ENCODE measurements around the gene TMEM208. TPM values are rescaled to one million over a fixed set of nuclear protein-coding genes. Genes with fewer than 3 reads are reported as not detected.

Gene TMEM208
- total and polyA plus RNA-seq, 2 of the 13 experiments (the other 11 are each of a cell fraction or from before 2014, with no cell fraction given) = 58.8 to 72.9 TPM

DNA sequence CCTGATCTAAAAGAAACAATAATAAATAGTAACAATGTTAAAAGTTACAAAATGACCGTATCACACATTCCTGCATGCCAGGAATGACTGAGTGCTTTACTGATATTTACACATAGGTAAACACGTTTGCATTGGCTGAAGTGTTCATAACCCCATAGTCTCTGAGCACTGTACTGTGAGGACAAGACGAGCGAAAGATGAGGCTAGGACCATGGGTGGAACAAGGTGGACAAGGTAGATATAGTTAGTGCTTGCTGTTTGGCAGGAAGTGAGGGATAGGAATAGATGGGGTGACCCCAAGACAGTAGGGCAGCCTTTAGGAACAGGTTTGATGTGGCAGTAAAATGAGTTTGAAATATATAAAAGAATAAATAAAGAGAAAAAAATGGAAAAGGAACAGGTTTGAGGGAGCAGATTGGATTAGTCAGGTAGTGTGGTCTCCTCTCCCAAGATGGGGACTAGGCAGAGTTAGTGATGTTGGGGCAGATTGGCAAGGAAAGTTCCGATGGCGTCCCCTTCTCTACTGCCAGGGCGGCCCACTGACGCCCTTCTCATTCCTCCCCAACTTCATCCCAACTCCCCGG, 35.4 kb upstream of the TMEM208 start:
- peak overlapping the region; percentile 97 for H3K4me2 ChIP-seq (ENCODE audit: low read depth, low read length)
- H3K27me3 ChIP-seq (ENCODE audit: control insufficient read depth in 1 of 2, insufficient read depth in 2 of 2, low read length in 2 of 2) = peaks cover 7 to 16% of the 10 kb centered on the region in 2 experiments; a peak in 2 of 5 replicates
- peak overlapping the region; percentile 3; the same call in 1 of the 2 replicates for H3K9ac ChIP-seq (ENCODE audit: insufficient read depth, low read depth, low read length)
- H3K79me2 ChIP-seq (ENCODE audit: insufficient read depth, low read length) = peaks cover 21% of the 10 kb centered on the region
- in situ Hi-C loops (cut with HindIII; ENCODE audit: extremely low pct_ligation_motif_present, low pct_unique_long_range_greater_than_20kb) = no loop called here
- H3K4me3 ChIP-seq (replicated peaks in 1 of 3; ENCODE audit: insufficient read depth in 1 of 3, low read depth in 2 of 3, low read length in 3 of 3) = peak overlapping the region; percentile 84 to 99 (median 97)
- H3K9me3 ChIP-seq (ENCODE audit: low read length) = no peaks in the 10 kb centered on the region
- DNase-seq (ENCODE audit: low spot score) (no peak), ATAC-seq (0 out of 3 replicates have a peak, but pooled peaks have one; percentile 4), FAIRE-seq (no peak)
- peaks cover 20 to 30% of the 10 kb centered on the region in 2 experiments for H3K36me3 ChIP-seq (replicated peaks in 1 of 2; ENCODE audit: control insufficient read depth in 1 of 2, insufficient read depth in 2 of 2, low read length in 2 of 2)
- H2AFZ ChIP-seq (ENCODE audit: low read length) = peak overlapping the region; percentile 75
- CTCF ChIA-PET (ENCODE audit: low intra/inter-chr PET ratio, low total read pairs) = no interaction called here
- peaks cover 45% of the 10 kb centered on the region for H3K4me1 ChIP-seq (ENCODE audit: insufficient read depth, low read length)
- H3K27ac ChIP-seq (ENCODE audit: extremely low read length, insufficient read depth, low read length) = no peak overlapping the region
- no peaks in the 10 kb centered on the region; the same call in 1 of the 2 replicates for H4K20me1 ChIP-seq (ENCODE audit: insufficient read depth, low read length)
- no TSS peak for BruUV-seq (replicated peaks)
- POLR2A ChIA-PET = interaction anchor here (0.9 to 1.9 kb wide), 2 partner anchors 9 to 18 kb away, joined by 3 to 7 read pairs; no protein-coding TSS in a partner anchor
- WGBS (ENCODE audit: low lambda C conversion rate) = 3% methylated on average over 9 of the region's 9 CpGs
- intact Hi-C loops (cut with micrococcal nuclease; ENCODE audit: unreplicated experiment) = no loop called here
- TF ChIP-seq SMC3 (IDR thresholded peaks at IDR 0.05; ENCODE audit: low read length) = no peak
- peak; percentile 28; the same call in 1 of the 2 replicates for TF ChIP-seq SOX13 (IDR thresholded peaks at IDR 0.05)
- no peak for TF ChIP-seq SOX13 (CRISPR knock-in tag; conservative IDR thresholded peaks at IDR 0.05 in 1 of 2, IDR thresholded peaks at IDR 0.05 in 1 of 2)
- TF ChIP-seq ZNF232 (CRISPR knock-in tag; IDR thresholded peaks at IDR 0.05; ENCODE audit: borderline replicate concordance) = 0 out of 2 replicates have a peak, but pooled peaks have one; percentile 43
- TF ChIP-seq SMAD3 (CRISPR knock-in tag; IDR thresholded peaks at IDR 0.05) = 0 out of 2 replicates have a peak, but pooled peaks have one; percentile 5
- TF ChIP-seq, protein P1, sequence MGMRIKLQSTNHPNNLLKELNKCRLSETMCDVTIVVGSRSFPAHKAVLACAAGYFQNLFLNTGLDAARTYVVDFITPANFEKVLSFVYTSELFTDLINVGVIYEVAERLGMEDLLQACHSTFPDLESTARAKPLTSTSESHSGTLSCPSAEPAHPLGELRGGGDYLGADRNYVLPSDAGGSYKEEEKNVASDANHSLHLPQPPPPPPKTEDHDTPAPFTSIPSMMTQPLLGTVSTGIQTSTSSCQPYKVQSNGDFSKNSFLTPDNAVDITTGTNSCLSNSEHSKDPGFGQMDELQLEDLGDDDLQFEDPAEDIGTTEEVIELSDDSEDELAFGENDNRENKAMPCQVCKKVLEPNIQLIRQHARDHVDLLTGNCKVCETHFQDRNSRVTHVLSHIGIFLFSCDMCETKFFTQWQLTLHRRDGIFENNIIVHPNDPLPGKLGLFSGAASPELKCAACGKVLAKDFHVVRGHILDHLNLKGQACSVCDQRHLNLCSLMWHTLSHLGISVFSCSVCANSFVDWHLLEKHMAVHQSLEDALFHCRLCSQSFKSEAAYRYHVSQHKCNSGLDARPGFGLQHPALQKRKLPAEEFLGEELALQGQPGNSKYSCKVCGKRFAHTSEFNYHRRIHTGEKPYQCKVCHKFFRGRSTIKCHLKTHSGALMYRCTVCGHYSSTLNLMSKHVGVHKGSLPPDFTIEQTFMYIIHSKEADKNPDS (CRISPR knock-in tag; IDR thresholded peaks at IDR 0.05) = 0 out of 2 replicates have a peak, but pooled peaks have one; percentile 26
- TF ChIP-seq ZFP82 (CRISPR knock-in tag; IDR thresholded peaks at IDR 0.05; ENCODE audit: borderline replicate concordance) = 0 out of 2 replicates have a peak, but pooled peaks have one; percentile 56
- TF ChIP-seq ZIK1 (CRISPR knock-in tag; IDR thresholded peaks at IDR 0.05; ENCODE audit: borderline replicate concordance, low read depth) = peak; percentile 25; the same call in 1 of the 2 replicates
- 0 out of 2 replicates have a peak, but pooled peaks have one; percentile 45 for TF ChIP-seq ZSCAN20 (CRISPR knock-in tag; IDR thresholded peaks at IDR 0.05; ENCODE audit: borderline replicate concordance)
- 0 out of 2 replicates have a peak, but pooled peaks have one; percentile 14 for TF ChIP-seq ZBTB21 (CRISPR knock-in tag; IDR thresholded peaks at IDR 0.05)
- TF ChIP-seq, protein P2, sequence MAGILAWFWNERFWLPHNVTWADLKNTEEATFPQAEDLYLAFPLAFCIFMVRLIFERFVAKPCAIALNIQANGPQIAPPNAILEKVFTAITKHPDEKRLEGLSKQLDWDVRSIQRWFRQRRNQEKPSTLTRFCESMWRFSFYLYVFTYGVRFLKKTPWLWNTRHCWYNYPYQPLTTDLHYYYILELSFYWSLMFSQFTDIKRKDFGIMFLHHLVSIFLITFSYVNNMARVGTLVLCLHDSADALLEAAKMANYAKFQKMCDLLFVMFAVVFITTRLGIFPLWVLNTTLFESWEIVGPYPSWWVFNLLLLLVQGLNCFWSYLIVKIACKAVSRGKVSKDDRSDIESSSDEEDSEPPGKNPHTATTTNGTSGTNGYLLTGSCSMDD (CRISPR knock-in tag; IDR thresholded peaks at IDR 0.05) = 0 out of 2 replicates have a peak, but pooled peaks have one; percentile 24
- TF ChIP-seq ZBTB42 (CRISPR knock-in tag; IDR thresholded peaks at IDR 0.05) = no peak
- TF ChIP-seq ZFP37 (CRISPR knock-in tag; IDR thresholded peaks at IDR 0.05; ENCODE audit: borderline replicate concordance) = 0 out of 2 replicates have a peak, but pooled peaks have one; percentile 23
- peak; percentile 59; the same call in 1 of the 2 replicates for TF ChIP-seq ZNF724P (CRISPR knock-in tag; IDR thresholded peaks at IDR 0.05; ENCODE audit: borderline replicate concordance)
- TF ChIP-seq, protein P3, sequence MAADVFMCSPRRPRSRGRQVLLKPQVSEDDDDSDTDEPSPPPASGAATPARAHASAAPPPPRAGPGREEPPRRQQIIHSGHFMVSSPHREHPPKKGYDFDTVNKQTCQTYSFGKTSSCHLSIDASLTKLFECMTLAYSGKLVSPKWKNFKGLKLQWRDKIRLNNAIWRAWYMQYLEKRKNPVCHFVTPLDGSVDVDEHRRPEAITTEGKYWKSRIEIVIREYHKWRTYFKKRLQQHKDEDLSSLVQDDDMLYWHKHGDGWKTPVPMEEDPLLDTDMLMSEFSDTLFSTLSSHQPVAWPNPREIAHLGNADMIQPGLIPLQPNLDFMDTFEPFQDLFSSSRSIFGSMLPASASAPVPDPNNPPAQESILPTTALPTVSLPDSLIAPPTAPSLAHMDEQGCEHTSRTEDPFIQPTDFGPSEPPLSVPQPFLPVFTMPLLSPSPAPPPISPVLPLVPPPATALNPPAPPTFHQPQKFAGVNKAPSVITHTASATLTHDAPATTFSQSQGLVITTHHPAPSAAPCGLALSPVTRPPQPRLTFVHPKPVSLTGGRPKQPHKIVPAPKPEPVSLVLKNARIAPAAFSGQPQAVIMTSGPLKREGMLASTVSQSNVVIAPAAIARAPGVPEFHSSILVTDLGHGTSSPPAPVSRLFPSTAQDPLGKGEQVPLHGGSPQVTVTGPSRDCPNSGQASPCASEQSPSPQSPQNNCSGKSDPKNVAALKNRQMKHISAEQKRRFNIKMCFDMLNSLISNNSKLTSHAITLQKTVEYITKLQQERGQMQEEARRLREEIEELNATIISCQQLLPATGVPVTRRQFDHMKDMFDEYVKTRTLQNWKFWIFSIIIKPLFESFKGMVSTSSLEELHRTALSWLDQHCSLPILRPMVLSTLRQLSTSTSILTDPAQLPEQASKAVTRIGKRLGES (CRISPR knock-in tag; IDR thresholded peaks at IDR 0.05; ENCODE audit: borderline replicate concordance) = 0 out of 2 replicates have a peak, but pooled peaks have one; percentile 46

Measured in HepG2 (cell line).